Right ventricle myocardium inferior (tissue), 1 donor: ENCODE measurements around the gene ICAM4. TPM values are rescaled to one million over a fixed set of nuclear protein-coding genes. Genes with fewer than 3 reads are reported as not detected.

ENCODE experiments used
- ATAC-seq: fragments of 200-7000 bp; cut with Tn5 transposase; one replicate; pipeline ENCODE4 v1.9.1; 2020; ENCODE audit warnings: mild to moderate bottlenecking, moderate library complexity
- DNase-seq: peaks from one replicate; pipeline ENCODE4 v3.0.0; 2021; ENCODE audit errors: missing footprints
- intact Hi-C: fragments of 100-400 bp; cut with DNase I; formaldehyde crosslinking; loops from one replicate; pipeline ENCODE4 v1.11.0; 2022
- total RNA-seq: library from RNA; stranded (reverse); fragmentation: NEBNext Ultra II Directional; extraction: Animal tissue kit (Norgen Biotek cat#: 25700); gene quantifications from one replicate; pipeline ENCODE4 v1.2.1, GENCODE V29; 2021
- donor health status: DM: no; HTN: yes; CAD: no; lungs with severe emphysema.

Gene ICAM4
- total RNA-seq, 1 donor from 2014 or later = 0.30 TPM

DNA sequence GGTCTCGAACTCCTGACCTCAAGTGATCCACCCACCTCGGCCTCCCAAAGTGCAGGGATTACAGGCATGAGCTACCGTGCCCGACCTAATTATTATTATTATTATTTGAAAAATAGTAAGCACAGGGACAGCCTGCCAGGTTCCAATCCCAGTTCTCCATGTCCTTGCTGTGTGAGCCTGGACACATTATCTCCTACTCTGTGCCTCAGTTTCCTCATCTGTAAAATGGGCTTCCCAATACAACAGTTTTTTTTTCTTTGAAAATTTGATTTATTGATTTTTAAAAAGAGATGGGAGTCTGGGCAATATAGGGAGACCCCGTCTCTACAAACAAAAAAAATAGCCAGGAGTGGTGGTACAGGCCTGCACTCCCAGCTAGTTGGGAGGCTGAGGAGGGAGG, 19.6 kb downstream of the ICAM4 start:
- peak; percentile 13 for DNase-seq
- no peak for ATAC-seq
- intact Hi-C loops = no loop called here

DNA sequence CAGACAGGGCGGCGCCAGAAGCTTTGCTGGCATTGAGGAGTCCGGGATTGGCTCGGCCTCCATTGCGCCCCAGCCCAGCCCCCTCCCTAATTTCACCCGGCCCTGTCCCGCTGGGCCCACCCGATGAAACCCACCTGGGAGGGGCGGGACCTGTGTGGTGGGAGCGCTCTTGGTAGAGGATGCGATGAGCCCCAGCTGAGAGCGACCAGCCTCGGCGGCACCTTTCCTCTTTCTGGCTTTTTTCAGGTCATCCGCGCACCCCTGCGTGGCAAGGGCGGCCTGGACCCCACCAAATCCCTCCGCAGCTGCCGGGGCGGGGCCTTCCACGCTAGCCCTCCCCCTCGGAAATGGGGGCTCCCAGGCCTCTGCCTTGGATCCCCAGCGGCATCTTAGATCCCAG, 22.7 kb downstream of the ICAM4 start, which contains the start of gene ZGLP1:
Gene ZGLP1, minus strand, starts transcription at position 393 of the 400 bp plus-strand sequence.
- no peak for ATAC-seq
- intact Hi-C loops = no loop called here
- DNase-seq = peak; percentile 11

DNA sequence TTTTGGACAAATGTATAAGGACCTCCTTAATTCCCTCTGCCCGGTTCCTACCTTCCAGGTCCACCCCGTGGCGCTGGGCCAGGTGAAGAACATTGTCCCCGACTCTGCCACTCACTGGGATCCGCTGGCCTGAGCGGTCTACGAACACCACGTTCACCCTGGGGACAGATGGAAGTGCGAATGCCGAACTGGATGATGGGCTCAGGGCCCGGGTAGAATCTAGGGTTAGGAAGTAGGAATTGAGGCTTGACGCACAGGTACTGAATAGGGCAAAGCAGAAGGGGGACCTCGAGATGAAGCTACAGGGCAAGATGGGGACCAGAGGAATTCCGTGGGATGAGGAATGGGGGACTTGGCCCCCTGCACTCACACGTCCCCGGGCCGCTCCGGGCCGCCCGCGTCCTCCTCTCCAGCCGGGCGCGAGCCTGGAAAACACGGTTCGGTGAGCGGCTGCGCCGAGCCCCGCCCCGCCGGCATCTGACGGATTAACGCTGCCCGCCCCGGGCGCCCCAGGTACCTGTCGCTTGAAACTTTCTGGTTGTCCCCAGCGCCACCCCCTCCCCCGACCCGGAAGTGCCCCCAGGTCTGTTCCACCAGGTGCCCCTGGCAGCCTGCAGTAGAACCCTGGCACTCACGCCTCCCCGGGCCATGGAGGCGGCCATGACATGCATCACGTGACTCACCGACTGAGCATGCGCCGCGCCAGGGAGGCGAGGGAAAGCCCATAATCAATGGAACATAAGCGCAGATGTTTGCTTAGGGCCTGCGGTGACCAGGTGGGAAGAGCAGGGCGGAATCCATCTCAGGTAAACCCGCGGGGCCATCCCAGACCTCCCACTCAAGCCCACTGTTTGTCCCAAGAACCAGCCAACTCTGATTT, 28.8 kb downstream of the ICAM4 start, which contains the start of gene FDX2:
Gene FDX2, minus strand, starts transcription at position 681 of the 880 bp plus-strand sequence. Its CDS starts 19 bp downstream, at position 662.
- intact Hi-C loops = no loop called here
- DNase-seq (peak; percentile 94), ATAC-seq (peak; percentile 89)

DNA sequence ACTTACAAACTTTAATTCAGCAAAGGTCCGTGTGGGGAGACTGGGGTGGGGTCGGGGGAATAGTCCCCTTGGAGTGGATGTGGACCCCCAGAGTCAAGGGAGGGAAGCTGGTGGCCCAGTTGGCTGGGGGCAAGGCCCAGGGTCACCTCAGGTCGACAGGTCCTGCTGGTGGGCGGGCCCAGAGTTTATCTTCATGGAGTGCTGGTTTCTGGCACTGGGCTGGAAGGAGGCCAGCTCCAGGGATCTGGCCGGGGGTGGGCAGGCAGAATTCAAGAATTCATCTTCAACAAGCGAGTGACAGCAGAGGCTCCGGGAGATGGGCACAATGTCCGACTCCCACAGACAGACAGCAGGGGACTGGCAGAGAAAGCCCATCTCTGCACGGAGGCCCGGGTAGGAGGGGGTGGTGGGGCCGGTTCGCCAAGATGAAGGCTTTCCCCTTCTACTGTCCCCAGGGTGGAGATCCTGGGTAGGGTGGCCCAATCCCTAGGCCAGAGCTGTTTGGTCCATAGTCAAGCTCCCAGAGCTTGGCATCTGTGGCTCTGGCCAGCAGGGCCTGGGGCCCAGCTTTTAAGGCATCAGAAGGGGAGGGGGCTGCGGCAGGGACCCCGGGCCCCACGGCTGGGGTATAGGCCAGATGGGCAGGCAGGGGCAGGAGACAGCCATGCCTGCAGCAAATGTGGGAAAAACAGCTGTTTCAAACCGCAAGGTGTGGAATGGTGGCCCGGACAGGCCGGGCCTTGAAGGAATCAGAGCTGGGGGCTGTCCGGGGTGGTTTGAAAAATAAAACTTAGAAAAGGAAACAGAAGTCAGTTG, 29.7 kb downstream of the ICAM4 start:
- ATAC-seq = no peak
- DNase-seq = peak; percentile 41
- intact Hi-C loops = no loop called here

DNA sequence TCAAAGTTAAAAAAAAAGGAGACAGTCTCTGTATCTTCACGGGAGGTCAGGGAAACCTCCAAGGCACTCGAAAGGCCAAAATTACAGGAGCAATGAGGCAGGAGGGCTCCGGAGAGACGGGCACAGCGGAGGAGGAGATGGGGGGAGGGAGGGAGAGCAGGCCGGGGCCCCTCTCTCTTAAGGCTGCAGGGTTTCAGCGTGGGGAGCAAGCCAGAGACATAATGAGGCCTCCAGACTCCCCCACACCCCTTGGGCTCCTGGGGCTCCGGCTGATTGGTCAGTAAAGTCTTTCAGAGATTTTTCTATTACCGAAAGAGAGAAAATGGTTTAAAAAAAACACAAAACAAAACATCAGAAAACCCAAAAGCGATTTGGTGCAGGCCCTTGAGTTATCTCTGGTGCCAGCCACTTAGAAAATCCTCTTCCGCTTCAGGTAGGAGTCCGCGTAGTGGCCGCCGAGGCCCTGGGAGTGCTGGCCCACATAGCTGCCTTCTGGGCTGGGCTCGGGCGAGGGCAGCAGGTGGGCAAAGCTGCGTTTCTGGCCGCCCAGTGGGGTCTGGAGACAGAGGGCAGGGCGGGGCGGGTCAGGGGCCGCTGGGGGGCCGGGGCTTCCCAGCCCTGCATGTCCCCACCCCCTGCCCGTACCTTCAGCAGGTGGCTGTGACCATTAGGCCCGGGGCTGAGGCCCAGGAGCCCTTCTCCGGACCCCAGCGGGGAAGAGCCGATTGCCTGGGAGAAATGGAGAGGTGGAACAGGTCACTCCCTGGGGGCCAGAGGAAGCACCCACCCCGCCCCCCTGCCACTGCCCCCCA, 30.5 kb downstream of the ICAM4 start:
- intact Hi-C loops = no loop called here
- ATAC-seq = no peak
- DNase-seq = peak; percentile 45

DNA sequence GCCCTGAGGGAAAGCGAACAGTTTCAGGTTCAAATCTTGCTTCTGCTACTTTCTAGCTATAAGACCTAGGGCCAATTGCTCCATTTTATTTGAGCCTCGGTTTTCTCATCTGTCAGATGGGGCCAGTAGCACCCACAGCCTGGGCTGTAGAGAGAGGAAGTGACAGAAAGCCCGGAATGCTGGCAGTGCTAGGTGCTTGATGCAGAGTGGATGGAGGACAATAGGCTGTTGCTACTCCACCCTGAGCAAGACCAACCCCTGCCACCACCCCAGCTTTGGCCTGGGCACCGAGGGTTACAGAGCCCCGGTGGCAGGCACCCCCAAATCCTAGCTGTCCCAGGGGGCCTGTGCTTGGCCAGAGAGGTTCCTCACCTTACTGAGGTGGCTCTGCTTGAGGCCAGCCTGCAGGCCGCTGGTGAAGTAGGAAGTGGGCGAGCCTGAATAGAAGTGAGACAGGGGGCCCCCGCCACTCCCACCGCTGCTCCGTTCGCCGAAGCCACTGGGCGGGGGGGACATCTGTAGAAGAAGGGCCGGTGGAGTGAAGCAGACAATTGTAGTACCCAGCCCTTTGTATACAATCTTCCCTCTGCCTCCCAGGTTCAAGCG, 31.2 kb downstream of the ICAM4 start:
- ATAC-seq = no peak

DNA sequence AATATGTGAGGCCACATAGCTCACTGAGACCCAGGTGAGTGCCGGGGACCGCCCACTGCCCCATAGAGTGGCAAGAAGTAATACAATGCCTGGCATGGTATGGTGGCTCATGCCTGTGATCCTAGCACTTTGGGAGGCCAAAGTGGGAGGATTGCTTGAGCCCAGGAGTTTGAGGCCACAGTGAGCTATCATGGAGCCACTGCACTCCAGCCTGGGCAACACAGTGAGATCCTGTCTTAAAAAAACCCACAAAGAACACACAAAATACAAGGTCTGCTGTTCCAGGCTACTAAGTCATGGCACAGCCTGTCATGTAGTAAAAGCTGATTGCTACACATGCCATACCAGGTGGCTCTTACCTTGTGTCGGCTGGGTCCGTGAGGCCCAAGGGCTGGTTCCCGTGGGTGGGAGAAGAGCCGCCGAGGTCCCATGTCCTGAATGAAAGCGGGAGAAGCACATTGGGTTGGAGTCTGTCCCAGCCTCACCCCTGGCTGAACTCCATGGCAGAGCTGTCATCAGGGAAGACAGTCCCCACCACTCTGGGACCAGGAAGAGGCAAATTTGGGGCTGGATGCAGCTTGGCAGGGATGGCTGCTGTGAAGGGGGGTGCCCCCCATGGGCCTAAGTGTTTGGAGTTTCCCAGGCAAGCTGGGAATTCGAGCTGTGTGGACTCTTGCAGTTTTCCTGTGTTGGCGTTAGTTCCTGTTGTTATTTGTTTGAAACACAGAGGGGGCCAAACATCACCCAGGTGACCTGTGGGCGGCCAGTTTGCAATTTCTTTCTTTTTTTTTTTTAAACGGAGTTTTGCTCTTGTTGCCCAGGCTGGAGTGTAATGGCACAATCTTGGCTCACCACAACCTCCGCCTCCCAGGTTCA, 32.3 kb downstream of the ICAM4 start:
- intact Hi-C loops = no loop called here
- DNase-seq (peak; percentile 50), ATAC-seq (no peak)

More for the DNA sequence above, 31.2 kb downstream of the ICAM4 start:
- intact Hi-C loops = no loop called here
- DNase-seq = peak; percentile 32

DNA sequence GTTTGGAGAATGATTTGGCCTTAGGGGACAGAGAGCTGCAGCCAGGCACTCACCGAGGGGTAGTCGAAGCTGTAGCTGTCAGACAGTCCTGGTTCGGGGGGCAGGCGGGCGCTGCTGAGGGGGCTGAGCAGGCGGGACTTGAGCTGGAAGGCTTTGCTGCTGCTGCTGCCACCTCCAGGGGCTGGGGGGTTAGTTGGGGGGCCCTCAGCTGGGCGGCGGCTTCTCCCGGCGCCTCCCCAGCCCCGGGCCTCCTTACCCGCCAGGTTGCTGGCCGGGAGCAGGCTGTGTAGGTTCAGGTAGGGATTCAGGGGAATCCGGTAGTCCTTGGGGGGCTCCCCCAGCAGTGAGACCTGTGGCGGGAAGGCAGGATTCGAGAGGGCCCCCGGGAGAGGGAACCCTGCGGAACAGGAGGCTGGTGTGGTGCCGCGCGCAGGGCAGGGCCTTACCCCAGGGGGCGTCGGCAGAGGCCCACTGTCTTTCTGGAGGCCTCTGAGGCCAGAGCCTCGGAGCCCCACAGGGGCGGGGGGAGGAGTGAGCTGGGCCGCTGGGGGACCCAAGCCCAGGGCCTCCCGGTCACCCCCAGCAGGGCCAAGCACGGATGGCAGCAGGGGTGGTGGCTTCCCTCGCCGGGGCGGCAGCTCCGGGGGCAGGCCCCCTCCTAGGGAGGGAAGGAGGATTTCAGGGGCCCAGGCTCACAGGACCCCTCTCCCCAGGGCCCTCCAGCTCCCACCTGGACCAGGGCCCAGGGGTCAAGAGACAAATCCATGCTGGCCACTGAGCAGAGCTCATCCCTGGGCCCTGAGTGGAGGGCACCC, 34.1 kb downstream of the ICAM4 start:
- no peak for ATAC-seq
- intact Hi-C loops = no loop called here
- peak; percentile 28 for DNase-seq

DNA sequence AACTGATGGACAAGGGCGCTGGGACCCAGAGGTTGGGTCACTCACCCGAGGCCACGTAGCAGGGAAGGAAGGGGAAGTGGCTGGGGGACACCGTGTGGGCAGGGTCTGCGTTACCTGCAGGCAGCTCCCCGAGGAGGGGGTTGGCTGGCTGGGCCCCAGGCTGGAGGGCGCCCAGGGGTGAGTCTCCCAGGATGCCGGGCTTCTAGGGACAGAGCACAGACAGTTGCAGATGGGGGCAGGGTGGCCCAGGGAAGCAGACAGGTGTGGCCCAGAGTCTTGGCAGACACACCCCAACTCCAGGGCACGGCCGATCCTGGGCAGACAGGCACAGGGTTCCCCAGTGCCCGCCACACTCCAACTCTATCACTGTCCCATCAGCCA, 34.7 kb downstream of the ICAM4 start:
- intact Hi-C loops = no loop called here
- ATAC-seq (no peak), DNase-seq (peak; percentile 52)

DNA sequence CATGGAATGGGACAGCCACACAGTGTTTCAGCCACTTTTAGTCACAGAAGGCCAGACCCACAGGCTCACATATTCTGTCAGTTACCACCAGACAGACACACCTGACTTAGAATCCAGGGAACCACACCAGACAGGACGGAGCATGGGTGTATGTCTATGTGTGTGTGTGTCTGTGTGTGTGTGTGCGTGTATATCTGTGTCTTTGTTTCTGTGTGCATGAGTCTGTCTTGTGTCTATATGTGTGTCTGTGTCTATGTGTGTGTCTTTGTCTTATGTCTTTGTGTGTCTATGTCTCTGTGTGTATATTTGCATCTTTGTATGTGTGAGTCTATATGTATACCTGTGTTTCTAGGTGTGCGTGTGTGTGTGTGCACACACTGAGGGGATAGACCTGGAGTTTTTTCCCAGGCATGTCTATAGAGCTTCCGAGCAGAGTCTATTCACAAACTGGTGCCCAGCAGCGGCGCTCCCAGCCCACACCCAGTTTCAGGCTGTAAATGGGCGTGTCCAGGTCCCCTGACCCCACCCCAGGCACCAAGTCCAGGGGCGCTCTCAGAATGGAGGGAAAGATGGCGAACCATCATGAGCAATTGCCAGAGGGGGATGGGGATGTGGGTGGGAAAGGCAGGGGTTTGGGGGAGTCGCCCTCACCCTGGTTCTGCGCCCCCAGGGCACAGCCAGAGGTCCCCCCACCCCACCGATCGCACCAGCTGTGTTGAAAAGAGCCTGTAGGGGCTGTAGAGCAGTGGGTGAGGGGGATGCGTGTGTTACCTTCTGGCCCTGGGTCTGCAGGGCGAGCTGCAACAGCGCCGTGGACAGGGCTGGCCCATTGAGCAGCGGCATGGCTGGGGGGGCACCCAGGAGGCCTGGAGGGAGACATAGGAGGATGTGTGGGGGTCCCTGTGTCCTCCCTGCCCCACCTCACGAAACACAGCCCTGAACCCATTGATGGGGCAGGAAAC, 35.4 kb downstream of the ICAM4 start:
- intact Hi-C loops = no loop called here

DNA sequence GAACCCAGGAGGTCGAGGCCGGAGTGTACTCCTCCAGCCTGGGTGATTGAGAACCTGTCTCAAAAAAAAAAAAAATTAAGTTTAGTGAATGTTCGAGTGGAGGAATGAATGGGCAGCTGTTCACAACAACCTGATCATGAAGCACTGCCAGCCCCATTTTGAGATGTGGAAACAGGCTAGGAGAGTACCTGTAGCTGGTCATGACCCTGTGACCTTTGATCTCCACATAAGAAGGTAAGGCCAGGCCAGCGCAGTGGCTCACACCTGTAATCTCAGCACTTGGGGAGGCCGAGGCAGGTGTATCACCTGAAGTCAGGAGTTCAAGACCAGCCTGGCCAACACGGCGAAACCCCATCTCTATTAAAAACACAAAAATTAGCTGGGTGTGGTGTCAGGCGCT, 39.0 kb downstream of the ICAM4 start:
- DNase-seq (no peak), ATAC-seq (no peak)
- intact Hi-C loops = no loop called here

More for the DNA sequence above, 35.4 kb downstream of the ICAM4 start:
- ATAC-seq = no peak
- DNase-seq = peak; percentile 53

DNA sequence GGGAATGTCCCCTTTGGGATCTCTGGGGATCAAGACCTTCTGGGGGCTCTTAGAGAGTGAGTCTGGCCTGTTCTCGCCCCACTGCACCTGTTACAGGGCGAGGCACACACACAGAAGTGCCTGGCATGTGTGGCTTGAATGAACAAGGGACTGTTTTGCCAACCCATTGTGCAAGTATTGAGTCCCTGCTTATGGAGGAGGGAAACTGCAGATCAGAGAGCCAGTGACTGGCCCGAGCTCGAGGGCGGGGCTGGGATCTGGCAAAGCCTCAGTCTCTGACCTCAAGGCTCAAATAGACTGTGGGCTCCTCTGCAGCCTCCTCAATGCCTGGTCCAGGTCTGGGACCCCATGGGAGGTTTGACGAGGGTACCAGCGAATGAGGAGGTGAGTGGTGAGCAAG, 41.0 kb downstream of the ICAM4 start:
- DNase-seq (peak; percentile 6), ATAC-seq (no peak)
- intact Hi-C loops = no loop called here

DNA sequence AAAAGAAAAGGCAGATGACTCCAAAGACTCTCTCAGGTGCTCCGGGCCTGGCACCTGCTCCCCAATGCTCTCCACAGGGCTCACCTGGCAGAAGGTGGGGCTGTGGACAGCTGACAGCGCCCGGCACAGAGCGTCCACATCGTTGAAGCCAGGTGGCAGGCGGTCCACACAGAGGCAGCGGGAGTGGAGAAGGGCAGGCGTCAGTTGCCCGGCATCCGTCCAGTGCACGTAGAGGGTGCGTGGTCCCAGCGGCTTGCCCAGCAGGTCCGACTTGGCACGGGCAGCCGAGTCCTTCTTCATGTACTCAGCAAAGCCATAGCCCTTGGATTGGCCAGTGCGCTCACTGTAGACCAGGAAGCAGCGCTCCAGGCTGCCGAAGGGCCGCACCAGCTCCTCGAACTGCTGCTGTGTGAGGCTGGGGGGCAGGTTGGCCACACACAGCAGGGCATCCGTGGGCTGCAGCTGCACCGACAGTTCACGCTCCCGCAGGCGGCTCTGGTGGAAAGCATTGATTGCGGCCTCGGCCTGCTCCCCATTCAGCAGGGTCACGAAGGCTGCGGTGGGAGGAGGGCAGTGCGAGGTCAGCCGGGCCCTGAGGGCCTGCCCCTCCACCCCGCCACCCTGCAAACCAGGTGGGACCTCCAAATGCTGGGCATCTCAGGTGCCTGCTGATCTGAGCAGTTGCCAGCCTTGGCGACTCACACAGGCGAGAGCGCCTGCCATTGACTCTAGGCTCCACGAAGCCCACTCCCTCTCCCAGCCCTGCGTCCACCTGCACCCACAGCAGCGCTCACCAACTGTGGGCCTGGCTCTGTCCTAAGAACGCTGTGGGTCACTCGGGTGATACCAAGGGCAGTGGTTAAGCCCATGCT, 42.0 kb downstream of the ICAM4 start:
- intact Hi-C loops = no loop called here

DNA sequence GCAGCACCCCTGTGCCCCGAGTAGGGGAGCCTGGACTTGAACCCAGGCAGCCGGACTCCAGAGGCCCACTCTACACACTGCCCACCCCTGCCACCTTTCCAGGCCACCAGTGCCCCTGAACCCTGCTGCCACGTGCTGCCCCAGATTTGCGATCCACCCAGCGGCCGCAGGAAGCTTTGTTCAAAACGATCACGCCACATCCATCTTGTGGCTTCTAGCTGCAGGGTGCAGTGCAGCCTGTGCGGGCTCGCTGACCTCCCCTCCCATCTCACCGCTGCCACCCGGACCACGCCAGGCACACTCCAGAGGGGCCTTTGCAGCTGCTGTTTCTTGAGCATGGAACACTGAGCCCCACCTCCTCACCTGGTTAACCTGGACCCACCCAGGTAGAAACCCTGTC, 42.8 kb downstream of the ICAM4 start:
- ATAC-seq = no peak
- DNase-seq = peak; percentile 15
- intact Hi-C loops = no loop called here

More for the DNA sequence above, 42.0 kb downstream of the ICAM4 start:
- DNase-seq (peak; percentile 31), ATAC-seq (no peak)
